Measurements from ENCODE around the gene L3MBTL4.

DNA sequence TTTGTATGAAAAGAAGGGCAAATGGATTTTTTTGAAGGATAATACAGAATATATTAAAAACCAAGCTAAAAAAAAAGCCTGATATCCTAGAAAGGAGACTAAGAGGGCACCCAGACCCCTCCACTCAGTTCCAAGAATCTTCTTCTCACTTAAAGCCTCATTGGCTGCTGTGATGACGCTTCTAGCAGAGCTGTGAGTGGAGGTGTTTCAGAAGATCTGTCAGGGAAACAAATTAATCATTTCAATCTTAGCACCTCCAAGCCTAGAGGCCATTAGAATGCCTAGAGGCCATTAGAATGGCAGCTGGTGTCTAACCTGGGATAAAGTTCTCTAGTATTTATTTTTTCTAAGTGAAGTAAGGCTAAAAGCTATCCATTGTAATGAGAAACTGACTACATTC is 355.2 kb downstream of the L3MBTL4 start:
- no peak for TF ChIP-seq POLR2AphosphoS5 (IDR thresholded peaks at IDR 0.05)
- TF ChIP-seq, protein P1, sequence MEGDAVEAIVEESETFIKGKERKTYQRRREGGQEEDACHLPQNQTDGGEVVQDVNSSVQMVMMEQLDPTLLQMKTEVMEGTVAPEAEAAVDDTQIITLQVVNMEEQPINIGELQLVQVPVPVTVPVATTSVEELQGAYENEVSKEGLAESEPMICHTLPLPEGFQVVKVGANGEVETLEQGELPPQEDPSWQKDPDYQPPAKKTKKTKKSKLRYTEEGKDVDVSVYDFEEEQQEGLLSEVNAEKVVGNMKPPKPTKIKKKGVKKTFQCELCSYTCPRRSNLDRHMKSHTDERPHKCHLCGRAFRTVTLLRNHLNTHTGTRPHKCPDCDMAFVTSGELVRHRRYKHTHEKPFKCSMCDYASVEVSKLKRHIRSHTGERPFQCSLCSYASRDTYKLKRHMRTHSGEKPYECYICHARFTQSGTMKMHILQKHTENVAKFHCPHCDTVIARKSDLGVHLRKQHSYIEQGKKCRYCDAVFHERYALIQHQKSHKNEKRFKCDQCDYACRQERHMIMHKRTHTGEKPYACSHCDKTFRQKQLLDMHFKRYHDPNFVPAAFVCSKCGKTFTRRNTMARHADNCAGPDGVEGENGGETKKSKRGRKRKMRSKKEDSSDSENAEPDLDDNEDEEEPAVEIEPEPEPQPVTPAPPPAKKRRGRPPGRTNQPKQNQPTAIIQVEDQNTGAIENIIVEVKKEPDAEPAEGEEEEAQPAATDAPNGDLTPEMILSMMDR (IDR thresholded peaks at IDR 0.05), result no peak

Data from sigmoid colon (tissue), 4 donors.